ENCODE results near the gene CEND1.

The CEND1 gene

DNA sequence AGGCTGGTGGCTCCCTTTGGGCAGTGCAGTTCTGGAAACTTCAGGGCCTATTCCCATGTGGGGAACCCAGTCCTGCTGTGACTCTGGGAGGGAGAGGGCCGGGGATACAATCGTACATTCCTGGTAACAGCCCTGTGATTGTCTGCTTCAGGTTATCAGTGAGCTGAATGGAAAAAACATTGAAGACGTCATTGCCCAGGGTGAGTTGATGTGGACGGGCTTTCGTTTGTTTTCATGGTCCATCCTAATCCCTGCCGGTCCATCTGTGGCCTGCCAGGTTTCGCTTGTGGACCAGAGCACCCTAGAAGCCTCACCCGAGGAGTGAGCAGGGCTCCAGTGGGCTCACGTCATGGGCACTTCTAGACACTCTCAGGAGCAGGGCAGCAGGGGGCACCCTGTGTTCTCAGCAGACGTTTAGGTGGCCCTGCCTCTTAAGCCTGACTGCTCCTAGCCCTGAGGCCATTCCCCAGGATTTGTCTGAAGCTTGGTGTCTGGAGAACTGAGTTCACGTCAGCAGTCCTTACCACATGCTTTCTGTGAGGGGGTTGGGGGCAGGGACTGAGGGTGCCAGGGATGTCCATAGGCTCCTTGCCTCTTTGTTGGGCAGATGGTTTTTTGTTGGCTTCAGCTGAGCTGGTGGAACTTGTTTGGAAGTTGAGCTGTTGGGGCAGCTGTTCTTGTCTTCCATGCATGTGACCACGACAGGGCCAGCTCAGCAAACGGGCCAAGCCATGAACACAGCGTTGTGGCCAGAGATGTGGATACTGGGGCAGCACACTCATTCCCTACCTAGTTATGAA lies 21.8 kb upstream of the CEND1 start:
- DNase-seq = no peak

DNA sequence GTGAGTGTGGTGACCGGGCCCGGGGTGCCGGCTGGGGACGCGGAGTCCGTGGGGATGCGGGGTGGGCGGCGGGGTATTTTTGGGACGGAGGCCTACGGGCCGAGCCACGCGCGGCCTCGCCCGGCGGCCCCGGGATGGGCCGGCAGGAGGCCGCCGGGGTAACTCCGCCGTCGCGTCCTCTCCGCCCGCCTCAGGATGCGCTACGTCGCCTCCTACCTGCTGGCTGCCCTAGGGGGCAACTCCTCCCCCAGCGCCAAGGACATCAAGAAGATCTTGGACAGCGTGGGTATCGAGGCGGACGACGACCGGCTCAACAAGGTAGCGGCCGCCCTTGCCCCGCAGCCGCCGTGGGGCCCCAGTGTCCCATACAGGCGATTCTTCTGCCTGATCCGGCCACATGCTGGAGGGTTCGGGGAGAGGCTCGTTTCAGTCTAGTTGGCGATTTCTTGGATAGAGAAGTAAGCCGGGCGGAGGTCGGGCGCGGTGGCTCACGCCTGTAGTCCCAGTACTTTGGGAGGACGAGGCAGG lies 20.2 kb upstream of the CEND1 start:
- no peak for DNase-seq

DNA sequence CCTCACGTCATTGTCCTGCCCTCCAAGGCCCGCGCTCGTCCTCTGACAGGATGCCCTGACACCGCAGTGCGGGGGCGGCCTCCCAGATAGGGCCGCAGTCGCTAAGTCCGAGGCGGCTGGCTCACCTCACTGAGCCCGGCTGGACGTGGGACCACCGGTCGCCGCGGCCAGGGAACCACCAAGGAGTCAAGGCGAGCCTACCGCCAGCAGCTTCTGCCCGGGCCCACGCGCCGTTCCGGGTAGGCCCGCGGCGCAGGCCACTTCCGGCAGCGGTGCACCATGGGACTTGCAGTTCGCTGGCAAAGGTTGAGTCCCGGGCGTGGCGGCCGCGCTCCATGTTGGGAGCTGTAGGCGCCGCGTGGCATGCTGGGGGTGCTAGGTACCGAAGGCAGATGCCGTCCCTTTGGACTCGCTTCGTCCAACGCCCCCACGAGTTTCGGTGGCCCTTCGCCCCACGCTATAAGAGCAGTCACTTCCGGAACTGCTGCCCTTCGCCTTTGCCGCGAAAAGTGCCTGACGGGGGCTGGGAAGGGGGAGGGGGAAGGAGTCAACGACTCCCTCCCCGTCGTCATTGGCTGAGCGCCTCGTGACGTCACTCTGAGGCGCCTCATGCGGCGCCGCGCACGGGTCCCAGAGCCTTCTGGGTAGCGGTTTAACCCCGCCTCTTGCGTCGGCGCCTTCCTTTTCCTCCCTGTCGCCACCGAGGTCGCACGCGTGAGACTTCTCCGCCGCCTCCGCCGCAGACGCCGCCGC lies 19.6 kb upstream of the CEND1 start, which contains the start of gene RPLP2:
RPLP2 (plus strand) TSS at position 681 of the 753 bp plus-strand sequence. CDS start 268 bp downstream, outside the sequence.
- peak; percentile 97 for DNase-seq

DNA sequence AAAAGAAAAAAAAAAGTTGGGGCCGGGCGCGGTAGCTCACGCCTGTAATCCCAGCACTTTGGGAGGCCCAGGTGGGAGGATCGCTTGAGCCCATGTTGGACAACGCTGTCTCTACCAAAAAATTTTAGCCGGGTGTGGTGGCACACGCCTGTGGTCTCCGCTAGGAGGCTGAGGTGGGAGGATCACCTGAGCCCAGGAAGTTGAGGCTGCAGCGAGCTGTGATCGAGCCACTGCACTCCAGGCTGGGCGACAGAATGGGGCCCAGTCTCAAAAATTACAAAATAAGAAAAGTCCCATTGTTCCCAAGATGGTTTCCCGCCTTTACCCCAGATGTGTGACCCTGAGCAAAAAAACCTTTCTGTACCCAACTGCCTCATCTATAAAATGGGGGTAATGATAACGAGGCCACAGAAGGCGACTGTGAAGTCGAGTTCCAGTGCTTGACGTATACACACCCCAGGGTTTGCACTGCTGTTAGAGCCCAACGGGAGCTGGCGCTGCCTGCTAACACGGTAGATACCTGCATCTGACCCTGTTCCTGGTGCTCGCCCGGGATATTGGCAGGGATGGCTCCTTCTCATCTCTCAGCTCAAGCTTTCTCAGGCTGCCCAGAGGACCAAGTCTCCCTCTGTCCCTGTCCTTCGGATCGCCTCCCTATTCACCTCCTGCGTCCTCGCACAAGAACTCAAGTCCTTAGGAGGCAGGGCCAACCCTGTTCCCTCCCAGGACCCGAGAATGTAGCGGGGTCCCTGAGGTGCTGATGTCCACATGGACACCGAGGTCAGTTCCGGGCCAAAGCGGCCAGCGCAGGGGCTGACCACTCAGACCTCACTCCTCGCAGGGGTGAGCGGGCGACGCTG lies 18.8 kb upstream of the CEND1 start:
- DNase-seq = no peak

DNA sequence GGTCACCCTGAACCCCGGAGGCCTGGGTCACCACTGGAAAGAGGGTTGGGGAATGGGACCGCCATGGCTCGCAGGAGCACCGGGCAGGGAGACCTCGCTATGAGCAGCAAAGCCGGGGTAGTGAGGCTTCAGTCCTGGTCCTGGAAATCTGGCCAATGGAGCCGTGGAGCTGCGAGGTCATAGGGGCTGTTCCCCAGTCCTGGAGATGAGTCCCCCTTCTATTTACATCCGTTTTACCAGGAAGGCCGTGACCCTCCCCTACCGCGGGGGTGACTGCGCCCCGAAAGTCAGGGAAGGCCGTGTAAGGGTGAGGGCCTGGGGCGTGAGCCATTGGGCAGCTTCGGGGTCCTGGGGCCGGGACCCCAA lies 14.7 kb upstream of the CEND1 start:
- no peak for DNase-seq

DNA sequence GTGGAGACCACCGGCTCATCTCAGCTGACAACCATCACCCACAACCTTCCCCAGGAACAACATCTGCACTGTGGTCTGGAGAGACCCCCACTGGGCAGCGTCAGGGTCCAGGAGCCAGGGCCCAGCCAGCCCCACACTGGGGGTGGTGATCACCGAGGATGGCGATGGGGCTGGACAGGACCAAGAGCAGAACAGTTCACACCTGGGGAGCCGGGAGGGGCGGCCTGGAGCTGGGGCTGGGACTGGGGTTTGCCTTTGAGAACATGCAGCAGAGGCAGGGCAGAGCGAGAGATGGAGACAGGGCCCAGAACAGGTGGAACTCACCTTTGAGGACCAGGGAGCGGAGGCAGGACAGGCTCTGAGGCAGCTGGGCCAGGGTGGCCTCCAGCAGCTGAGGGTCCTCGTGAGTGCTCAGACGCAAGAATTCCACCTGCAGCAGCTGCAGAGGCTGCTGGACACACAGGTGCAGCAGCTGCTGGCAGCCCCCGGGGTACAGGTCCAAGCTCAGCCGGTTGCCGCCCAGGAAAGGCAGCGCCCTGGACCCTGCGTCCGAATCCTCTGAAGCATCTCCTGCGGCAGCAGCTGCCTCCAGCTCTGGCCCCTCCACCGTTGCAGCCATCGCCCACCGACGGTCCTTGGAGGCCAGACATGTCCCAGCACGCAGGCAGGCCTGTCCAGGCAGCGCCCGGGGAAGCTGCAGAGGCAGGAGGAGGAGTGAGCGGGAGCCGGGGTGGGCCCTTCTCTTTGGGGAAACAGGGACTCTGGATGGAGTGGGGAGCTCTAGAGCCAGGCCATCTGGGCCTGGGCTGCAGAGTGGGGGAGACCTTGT lies 14.1 kb upstream of the CEND1 start:
- no peak for DNase-seq

DNA sequence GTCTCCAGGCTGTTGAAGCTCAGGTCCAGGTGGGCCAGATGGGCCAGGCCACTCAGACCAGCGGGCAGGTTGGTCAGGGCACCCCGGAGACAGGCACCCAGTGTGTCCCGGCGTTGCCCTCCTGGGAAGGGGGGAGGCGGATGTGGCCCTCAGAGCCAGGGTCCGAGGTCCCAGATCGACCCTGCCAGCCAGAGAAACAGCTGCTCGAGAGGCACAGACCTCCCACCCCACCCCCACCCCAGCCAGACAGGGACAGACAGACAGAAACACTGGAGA lies 13.5 kb upstream of the CEND1 start:
- no peak for DNase-seq

DNA sequence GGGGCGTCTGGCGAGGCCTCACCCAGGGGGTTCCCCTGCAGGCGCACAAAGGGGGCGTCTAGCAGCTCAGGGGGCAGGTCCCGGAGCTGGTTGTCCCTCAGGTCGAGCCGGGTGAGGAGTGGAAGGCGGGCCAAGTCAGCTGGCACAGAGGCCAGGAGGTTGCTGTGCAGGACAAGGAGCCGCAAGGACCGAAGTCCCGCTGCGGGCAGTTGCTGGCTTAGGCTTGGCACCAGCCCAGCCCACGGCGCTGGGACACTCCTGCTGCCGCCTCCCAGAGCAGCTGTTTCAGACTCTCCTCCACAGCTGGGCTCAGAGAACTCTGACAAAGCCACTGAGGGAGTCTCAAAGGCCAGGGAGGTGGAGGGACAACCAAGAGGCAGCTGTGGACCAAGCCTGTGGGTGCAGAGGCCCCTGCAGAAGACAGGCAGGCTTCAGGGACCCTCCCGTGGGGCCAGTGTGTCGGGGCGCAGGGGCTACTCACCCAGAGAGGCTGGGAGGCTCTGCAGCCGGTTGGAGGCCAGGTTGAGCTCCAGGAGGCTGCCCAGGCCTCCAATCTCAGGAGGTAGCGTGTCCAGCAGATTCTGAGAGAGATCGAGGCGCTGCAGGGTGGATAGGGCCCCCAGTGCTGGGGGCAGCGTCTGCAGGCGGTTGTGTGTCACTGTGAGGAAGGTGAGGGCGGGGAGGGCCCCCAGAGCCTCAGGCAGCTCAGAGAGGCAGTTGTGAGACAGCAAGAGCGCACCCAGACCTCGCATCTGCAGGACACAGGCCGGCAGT lies 13.0 kb upstream of the CEND1 start:
- DNase-seq = no peak

DNA sequence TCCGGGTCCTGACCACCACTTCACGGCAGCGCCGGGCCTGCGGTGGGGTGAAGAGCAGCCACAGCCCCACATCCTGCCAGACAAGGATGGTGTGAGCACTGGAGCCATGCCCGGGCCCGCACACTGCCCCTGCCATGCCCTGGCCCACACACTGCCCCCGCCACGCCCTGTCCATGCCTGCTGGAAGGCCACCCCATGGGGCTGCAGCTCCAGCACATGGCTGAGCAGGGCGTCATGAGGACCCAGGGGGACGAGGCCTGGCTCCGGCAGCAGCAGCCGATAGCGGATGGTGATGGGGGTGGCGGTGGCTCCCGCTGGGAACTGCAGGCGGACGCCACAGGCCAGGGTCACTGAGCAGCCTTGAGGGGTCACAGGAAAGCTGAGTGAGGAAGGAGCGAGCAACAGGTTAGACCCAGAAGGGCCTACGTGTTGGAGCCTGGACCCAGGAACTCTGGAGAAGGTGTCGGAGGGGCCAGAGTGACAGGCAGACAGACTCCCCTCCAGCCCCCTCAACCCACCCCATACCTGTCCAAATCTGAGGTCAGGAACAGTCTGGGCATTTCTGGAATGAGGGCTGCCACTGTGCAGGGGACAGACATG lies 12.2 kb upstream of the CEND1 start:
- DNase-seq = no peak

DNA sequence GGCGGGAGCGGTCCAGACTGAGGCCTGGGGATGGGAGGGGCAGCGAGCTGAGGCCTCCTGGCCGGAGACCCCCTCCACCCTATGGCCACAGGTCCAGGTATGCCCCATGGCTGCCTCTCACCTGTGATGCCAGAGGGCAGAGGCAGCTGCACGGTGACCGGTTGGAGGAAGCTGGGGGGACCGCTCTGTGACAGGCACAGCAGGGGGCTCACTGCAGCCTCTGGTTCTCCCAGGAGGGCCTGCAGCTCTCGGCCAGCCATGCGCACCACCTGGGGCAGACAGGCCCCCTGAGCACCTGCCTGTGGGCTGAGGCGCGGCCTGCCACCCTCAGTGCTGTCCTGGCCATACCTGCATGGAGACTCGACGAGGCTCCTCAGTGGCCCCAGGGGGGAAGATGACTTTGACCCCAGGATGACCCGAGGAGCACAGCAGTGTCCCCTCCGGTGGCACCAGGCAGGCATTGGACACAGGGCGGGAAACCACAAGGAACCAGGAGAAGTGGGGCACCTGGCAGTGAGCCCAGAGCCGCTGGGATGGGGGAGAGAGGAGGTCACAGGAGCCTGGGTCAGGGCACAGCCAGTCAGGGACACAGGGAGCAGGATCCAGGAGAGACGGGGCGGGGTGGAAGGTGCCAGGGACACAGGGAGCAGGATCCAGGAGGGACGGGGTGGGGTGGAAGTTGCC lies 11.3 kb upstream of the CEND1 start:
- DNase-seq = no peak

DNA sequence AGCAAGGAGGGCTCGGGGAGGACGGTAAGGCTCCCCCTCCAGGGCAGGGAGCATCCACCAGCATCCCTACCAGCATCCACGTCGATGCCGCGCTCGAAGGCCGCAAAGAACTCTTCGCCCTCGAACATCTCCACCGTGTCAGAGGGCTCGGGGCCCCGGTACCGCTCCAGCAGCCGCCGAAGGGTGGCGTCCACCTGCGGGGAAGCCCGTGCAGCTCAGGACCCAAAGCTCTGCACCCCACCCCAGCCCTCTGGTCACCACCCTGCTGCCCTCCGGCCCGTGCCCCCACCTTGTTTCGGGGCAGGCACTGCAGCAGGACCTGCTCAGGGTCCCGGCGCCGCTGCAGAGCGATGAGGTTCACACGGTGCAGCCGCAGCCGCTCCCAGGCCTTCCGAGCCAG lies 10.6 kb upstream of the CEND1 start:
- DNase-seq = no peak

DNA sequence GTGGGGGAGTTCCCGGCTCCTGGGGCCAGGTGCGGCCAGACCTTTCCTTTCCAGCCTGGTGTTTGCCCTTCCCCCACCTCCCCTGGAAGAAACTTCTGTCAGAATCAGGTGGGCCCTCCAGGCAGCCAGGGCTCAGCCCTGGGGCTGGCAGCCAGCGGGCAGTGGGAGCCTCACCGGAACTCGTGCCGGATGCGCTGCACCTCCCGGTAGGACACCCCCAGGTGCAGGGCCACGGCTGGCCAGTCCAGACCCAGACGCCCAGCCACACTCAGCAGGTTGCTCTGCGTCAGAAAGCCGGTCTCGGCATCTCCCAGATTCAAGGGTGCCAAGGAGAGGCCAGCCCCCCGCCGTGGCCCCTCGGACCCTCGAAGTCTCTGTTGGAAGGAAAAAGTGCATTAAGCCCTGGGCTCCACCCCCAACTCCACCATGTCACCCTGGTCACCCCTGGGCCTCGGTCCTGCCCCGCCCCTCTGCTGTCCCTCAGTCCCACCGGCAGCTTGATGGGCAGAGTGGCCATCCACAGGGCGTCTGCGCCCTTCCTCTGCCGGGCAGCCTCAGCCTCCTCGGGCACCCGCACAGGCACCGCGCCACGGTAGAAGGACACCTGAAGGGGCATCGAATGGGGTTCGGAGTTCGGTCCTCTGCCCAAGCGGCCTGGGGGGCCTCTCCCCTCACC lies 9.9 kb upstream of the CEND1 start:
- no peak for DNase-seq

DNA sequence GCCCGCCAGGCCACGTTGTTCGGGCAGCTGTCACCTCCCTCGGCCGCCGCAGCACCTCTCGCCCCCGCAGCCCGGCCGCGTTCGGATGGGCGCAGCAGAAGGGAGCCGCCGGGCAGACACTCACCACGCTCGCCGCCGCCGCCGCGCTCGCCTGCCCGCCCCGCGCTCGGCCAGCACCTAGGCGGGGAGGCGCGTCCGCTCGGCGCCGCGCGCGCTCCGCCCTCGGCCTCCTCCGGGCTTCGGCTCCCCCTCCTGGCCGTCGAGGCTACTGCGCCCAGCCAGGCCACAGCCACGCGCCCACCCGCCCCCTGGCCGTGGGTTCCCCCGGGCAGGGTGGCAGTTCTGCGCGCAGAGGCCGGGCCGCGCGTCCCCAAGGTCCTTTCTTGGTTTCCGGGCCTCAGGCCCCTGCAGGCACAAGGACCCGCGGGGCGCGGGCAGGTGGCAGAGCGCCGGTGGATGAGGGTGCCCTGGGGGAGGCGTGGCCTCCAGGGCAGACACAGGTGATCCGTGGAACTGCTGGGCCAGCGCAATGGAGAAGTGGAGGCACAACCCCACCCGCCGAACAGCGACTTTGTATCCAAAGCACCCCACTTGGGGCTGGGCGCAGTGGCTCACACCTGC lies 8.3 kb upstream of the CEND1 start, which contains the start of gene SLC25A22:
SLC25A22 (minus strand) TSS at position 189 of the 621 bp plus-strand sequence. CDS start 3,275 bp downstream, outside the sequence.
- DNase-seq = peak; percentile 71

DNA sequence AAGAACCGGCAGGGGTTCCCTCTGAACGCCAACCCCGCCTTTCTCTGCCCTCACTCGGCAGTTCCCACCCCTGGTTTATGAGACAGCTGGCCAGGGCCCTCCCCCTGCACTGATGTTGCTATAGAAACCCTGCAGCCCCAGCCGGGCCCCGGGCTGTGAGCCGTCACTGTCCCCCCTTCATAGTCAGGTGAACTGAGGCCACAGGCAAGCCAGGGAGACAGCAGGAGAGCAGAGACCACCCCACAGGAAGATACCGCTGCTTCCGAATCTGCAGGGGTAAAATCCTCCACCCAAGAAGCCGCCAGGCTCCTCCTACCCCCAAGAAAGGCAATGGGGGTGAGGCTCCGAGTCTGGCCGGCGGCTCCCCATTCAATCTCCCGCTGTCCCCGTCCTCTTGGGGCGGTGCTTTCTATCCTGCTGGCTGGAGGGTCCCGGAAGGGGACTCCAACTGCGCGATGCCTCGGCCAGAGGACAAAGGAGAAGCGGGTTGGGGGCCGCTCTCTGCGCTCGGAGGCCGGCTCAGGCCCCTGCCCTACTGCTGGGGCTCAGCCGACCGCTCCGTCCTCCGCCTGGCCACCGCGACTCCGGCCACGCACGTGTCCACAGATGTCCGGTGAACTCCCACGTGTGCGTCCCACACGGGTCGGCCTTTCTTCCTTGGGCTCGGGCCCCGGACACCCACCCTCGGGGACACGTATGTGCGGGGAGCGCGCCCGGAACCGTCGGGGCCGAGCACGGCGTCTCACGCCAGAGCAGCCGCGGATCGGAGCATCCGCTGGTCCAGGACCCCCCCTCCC lies 7.6 kb upstream of the CEND1 start:
- peak; percentile 63 for DNase-seq

DNA sequence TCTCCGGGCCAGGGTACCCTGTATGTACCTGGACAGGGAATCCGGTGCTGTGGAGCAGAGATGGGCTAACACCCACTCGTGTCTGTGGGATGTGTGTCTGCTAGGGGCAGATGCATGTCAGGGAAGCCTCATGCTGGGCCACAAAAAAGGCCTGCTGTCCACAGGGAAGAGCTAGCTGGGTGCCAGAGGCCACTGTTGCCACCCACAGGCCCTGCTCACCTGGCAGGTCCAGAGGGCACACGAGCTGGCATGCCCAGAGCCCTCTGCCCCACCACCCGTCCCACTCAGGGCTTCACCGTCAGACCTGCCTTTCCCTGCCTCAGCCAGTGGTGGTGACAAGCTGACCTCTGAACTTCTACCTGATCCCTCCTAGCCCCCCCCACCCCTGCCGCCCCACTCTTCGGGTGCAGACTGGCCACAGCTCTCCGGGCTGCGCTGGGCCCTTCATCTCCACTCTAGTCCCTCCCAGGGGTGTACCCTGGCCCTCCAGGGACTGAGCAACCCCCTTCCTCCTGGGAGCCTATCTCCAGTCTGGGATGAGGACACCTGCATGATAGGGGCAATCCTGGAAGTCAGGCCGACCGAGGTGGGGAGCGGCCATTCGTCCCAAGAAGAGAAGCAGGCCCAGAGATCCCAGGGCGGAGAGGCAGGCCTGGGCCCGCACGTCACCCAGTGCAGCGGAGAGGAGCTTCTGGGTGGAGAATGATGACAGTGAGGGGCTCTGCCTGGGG lies 6.8 kb upstream of the CEND1 start:
- DNase-seq = no peak

DNA sequence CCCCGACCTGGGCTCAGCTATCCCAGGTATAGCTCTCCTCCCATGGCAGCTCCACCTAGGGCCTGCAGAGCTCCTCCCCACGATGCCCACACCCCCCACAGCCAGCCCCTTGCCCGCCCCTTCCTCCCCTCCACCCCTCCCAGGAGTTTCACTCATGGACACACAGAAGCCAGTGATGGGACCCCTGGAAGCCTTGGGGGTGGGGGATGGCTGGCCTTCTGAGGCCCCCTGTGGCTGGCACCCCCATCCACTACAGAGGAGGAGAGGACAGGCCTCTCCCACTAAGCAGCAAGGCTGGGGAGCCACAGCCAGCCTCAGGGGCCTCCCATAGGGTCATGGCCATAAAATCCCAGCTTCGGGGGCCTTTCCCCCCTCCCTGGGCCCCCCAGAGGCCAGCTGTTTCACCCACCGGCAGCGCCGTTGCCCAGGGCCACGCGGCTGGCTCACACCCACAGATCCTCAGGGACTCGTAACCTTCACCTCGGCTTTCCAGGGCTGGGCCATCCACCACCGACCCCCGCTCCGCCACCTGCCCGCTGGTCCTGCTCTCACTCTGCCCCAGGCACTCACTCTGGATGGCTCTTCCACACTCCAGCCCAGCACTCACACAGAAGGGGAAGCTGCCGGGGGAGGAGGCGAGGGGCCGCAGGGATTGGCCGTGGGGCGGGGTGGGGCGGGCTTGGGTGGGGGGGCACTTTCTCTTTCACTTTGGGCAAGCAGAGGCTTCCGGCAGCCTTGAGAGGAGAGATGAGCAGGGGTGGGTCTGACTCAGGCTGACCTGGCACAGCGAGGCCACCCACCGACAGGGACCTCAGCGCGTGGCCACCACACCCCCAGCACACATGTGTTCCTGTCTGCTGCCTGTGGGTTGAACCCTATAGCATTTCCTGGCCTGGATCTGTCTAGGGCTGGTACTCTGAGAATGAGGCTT lies 6.0 kb upstream of the CEND1 start:
- peak; percentile 59 for DNase-seq

Measured in activated gamma-delta T cell (primary cell).